ENCODE data around the gene UBN1. TPM values are rescaled to one million over a fixed set of nuclear protein-coding genes. Genes with fewer than 3 reads are reported as not detected.

UBN1 gene
- total and polyA plus RNA-seq, 4 donors = 7.8 to 33.2 (median 15.5) TPM

DNA sequence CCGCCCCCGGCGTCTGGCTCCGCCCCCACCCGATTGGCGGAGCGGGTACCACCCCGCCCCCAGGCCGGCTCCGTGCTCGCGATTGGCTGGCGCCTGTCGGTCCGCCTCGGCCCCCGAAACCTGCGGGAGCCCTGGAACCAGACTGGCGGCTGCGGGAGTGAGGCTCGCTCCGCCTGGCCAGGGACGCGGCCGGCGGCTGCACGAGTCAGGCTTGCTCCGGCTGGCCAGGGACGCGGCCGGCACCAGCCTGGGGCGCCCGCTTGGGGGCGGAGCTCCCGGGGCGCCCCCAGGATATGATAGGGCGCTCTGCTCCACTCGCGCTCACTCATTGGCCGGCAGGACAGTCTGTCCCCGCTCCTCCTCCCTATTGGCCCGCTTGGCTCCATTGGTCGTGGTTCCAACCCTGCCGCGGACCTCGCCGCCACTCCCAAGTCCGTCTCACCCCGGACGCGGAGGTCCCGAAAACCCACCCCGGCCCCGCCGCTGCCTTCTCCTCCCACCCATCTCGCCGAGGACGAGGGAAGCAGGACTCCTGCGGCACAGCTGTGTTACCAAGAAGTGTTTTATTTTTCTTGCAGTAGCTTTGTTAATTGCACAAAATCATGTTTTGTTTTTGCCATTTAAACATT is 44.5 kb upstream of the UBN1 start:
- intact Hi-C loops (cut with DNase I) = loop anchor here in 1 of 2 donors (1.0 to 2.0 kb wide), 2 partner anchors 34 to 68 kb away; partner anchors contain the start of genes ANKS3 and DNAAF8
- H3K27ac ChIP-seq (ENCODE audit: low read depth in 1 of 2, low read length in 2 of 2) = peak overlapping the region in 1 of 2 donors; percentile 18
- peak overlapping the region; percentile 63 to 71 for H3K4me3 ChIP-seq (ENCODE audit: low read length in 2 of 2)
- no peaks in the 10 kb centered on the region for H3K4me1 ChIP-seq (ENCODE audit: control insufficient read depth in 1 of 2, insufficient read depth in 2 of 2, low read length in 2 of 2)
- H3K27me3 ChIP-seq (ENCODE audit: control insufficient read depth in 1 of 2, insufficient read depth in 2 of 2, low read length in 1 of 2) = no peaks in the 10 kb centered on the region
- ATAC-seq (ENCODE audit: low FRiP score) (peak; percentile 96), DNase-seq (peak; percentile 95 to 97)
- peaks cover 0 to 2% of the 10 kb centered on the region in 2 donors for H3K36me3 ChIP-seq (ENCODE audit: control insufficient read depth in 1 of 2, insufficient read depth in 2 of 2, low read length in 1 of 2)
- H3K9me3 ChIP-seq (ENCODE audit: control insufficient read depth, low read length) = no peaks in the 10 kb centered on the region
- 0 to 1% methylated on average over 52 to 59 of the region's 59 CpGs for WGBS, 2 donors

DNA sequence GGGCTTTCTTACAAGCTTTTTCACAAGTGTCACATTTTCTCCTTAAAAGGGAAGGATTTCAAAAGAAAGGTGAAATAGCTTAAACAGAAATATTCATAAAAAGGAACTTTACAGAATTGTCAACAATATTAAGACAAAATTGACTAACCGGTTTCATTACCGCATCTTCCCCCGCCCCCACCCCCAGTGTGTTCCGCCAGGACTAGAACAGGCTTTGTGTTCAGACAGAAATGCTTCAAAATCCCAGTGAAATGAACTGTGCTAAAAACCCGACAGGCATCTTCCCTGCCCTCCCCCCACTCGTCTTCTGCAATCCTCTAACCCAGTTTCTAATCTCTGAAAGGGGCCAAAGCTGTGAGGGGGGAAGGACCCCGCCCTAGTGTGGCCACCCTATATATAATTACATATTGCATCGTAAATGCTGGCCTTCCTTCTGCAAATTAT is 43.9 kb upstream of the UBN1 start:
- DNase-seq = no peak
- H3K4me3 ChIP-seq (ENCODE audit: low read length in 2 of 2) = no peak overlapping the region
- intact Hi-C loops (cut with DNase I) = loop anchor here in 1 of 2 donors (2.0 kb wide), 1 partner anchor 35 kb away; no protein-coding TSS in a partner anchor

DNA sequence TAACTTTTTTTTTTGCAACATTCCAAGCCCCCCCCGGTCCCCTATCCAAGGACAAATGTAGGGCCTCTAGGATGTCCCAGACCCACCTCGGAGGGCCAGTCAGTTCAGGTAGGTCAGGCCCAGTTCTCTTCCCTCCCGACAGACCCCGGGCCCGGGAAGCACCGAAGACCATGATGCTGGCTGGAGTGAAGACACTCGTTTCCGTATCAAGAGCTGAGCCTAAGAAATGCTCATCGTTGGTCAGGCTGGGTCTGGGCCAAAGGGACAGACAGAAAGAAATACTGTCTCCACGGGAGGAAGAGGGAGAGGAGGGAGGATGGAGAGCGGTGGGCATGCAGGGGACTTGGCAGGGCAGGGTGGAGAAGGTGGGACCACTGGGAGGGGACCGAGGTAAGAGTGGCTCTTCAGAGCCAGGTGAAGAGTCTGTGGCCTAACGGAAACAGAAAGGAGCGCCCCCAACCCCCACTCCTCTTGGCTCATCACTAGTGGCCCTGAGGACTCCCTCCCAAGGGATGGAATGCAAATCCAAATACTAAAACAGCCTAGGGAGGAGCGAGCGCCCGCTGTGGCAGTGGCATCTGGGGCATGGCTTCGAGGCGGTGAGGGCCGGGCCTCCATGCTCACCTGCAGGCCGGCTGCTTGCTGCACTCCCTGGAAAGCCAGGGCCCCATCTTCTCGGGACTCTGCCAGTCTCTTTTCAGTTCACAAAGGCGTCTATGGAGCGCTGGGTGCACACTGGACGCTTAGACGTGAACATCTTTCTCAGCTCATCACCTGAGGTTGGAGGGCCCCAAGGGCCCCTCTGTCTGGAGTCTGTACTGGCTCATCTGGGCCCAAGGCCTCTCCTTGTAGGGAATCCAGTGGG is 43.2 kb upstream of the UBN1 start:
- Histone ChIP-seq H3K4me1 (ENCODE audit: control insufficient read depth in 1 of 2, insufficient read depth in 2 of 2, low read length in 2 of 2) (no peaks in the 10 kb centered on the region), H3K27me3 (ENCODE audit: control insufficient read depth in 1 of 2, insufficient read depth in 2 of 2, low read length in 1 of 2) (no peaks in the 10 kb centered on the region), H3K9me3 (ENCODE audit: control insufficient read depth, low read length) (no peaks in the 10 kb centered on the region), H3K4me3 (ENCODE audit: low read length in 2 of 2) (no peak overlapping the region), H3K27ac (ENCODE audit: low read depth in 1 of 2, low read length in 2 of 2) (no peak overlapping the region), H3K36me3 (ENCODE audit: control insufficient read depth in 1 of 2, insufficient read depth in 2 of 2, low read length in 1 of 2) (peaks cover 0 to 2% of the 10 kb centered on the region in 2 donors)
- DNase-seq (no peak), ATAC-seq (ENCODE audit: low FRiP score) (no peak)
- intact Hi-C loops (cut with DNase I) = loop anchor here in 1 of 2 donors (2.0 kb wide), 1 partner anchor 35 kb away; no protein-coding TSS in a partner anchor
- WGBS, 2 donors = 83 to 84% methylated on average over 26 of the region's 26 CpGs

More for the DNA sequence above, 43.9 kb upstream of the UBN1 start:
- no peaks in the 10 kb centered on the region for H3K27me3 ChIP-seq (ENCODE audit: control insufficient read depth in 1 of 2, insufficient read depth in 2 of 2, low read length in 1 of 2)
- 42 to 48% methylated on average over 8 of the region's 8 CpGs for whole genome bisulfite sequencing, 2 donors
- no peaks in the 10 kb centered on the region for H3K4me1 ChIP-seq (ENCODE audit: control insufficient read depth in 1 of 2, insufficient read depth in 2 of 2, low read length in 2 of 2)
- peaks cover 0 to 2% of the 10 kb centered on the region in 2 donors for H3K36me3 ChIP-seq (ENCODE audit: control insufficient read depth in 1 of 2, insufficient read depth in 2 of 2, low read length in 1 of 2)
- no peak overlapping the region for H3K27ac ChIP-seq (ENCODE audit: low read depth in 1 of 2, low read length in 2 of 2)
- ATAC-seq (ENCODE audit: low FRiP score) = no peak
- no peaks in the 10 kb centered on the region for H3K9me3 ChIP-seq (ENCODE audit: control insufficient read depth, low read length)

DNA sequence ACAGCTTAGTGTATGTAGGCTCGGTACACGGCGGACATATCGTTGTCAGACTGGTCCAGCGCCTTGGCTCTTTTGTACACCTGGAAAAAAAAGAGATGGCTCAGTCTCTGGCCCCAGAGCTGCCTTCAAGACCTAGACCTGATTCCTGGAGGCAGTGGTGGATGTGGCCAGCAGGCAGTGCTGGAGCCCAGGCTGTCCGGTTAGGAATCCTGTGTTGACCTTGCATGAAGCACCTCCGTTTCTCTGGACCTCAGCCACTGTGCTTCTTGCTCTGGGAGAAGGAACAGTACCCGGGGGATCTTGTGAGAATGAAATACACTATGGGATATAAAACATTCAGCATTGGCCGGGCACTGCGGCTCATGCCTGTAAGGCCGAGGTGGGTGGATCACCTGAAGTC is 42.0 kb upstream of the UBN1 start:
- Histone ChIP-seq H3K27ac (ENCODE audit: low read depth in 1 of 2, low read length in 2 of 2) (no peak overlapping the region), H3K9me3 (ENCODE audit: control insufficient read depth, low read length) (no peaks in the 10 kb centered on the region), H3K36me3 (ENCODE audit: control insufficient read depth in 1 of 2, insufficient read depth in 2 of 2, low read length in 1 of 2) (peaks cover 0 to 2% of the 10 kb centered on the region in 2 donors), H3K4me3 (ENCODE audit: low read length in 2 of 2) (no peak overlapping the region), H3K4me1 (ENCODE audit: control insufficient read depth in 1 of 2, insufficient read depth in 2 of 2, low read length in 2 of 2) (no peaks in the 10 kb centered on the region), H3K27me3 (ENCODE audit: control insufficient read depth in 1 of 2, insufficient read depth in 2 of 2, low read length in 1 of 2) (no peaks in the 10 kb centered on the region)
- WGBS, 2 donors = 76 to 78% methylated on average over 11 of the region's 11 CpGs
- DNase-seq (no peak), ATAC-seq (ENCODE audit: low FRiP score) (no peak)
- intact Hi-C loops (cut with DNase I) = no loop called here

DNA sequence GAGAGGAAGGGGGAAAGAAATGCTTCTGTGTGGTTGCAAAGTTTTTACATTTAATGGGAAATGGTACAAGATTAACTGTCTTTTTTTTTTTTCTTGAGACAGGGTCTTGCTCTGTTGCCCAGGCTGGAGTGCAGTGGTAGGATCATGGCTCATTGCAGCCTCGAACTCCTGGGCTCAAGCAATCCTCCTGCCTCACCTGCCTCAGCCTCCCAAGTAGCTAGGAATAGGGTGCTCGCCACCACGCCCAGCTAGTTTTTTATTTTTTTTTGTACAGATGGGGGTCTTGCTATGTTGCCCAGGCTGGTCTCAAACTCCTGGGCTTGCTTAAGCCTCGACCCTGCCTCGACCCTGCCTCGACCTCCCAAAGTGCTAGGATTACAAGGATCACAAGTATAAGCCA is 41.0 kb upstream of the UBN1 start:
- H3K27ac ChIP-seq (ENCODE audit: low read depth in 1 of 2, low read length in 2 of 2) = no peak overlapping the region
- no peaks in the 10 kb centered on the region for H3K9me3 ChIP-seq (ENCODE audit: control insufficient read depth, low read length)
- DNase-seq (no peak), ATAC-seq (ENCODE audit: low FRiP score) (no peak)
- intact Hi-C loops (cut with DNase I) = no loop called here
- H3K4me1 ChIP-seq (ENCODE audit: control insufficient read depth in 1 of 2, insufficient read depth in 2 of 2, low read length in 2 of 2) = no peaks in the 10 kb centered on the region
- H3K27me3 ChIP-seq (ENCODE audit: control insufficient read depth in 1 of 2, insufficient read depth in 2 of 2, low read length in 1 of 2) = no peaks in the 10 kb centered on the region
- H3K4me3 ChIP-seq (ENCODE audit: low read length in 2 of 2) = no peak overlapping the region
- peaks cover 0 to 2% of the 10 kb centered on the region in 2 donors for H3K36me3 ChIP-seq (ENCODE audit: control insufficient read depth in 1 of 2, insufficient read depth in 2 of 2, low read length in 1 of 2)
- 95 to 96% methylated on average over 5 to 6 of the region's 6 CpGs for WGBS, 2 donors

DNA sequence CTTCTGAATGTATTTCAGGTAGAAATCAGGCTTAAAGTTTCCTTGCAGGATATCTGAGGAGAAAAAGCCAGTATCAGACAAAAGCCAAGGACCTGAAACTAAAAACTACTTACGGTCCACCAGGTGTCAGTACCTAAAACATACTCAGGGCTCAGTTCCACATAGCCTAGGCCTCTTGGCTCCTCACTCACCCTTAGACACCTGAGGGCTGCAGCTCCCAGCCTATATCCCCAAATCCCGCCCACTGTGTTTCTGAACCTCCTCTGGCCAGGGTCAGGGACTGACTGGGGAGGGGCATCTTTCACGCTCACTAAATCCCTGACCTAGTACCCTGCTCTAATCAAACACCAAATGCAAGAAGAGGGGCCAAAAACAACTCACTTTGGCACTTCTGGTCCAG is 36.0 kb upstream of the UBN1 start:
- intact Hi-C loops (cut with DNase I) = no loop called here
- H3K36me3 ChIP-seq (ENCODE audit: control insufficient read depth in 1 of 2, insufficient read depth in 2 of 2, low read length in 1 of 2) = no peaks in the 10 kb centered on the region

DNA sequence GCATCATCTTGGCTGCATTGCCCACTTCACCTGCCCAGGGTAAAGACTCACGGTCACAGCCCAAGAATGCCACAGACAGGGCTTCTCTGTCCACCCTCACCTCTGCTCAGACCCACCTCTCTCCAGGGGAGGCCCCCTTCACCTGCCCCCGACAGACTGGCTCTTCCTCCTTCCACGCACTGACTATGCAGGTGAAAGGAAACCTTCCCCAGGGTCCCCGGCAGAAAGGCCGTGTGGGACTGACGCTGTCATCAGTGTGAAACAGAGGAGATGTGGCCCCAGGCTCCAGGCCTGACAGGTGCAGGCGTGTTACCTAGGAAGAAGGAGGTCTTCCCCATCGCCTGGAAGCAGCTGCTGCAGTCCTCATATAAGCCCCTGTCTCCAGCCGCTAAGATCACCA is 35.5 kb upstream of the UBN1 start:
- H3K27ac ChIP-seq (ENCODE audit: low read depth in 1 of 2, low read length in 2 of 2) = no peak overlapping the region
- H3K4me3 ChIP-seq (ENCODE audit: low read length in 2 of 2) = no peak overlapping the region
- DNase-seq (no peak), ATAC-seq (ENCODE audit: low FRiP score) (no peak)
- intact Hi-C loops (cut with DNase I) = no loop called here
- H3K4me1 ChIP-seq (ENCODE audit: control insufficient read depth in 1 of 2, insufficient read depth in 2 of 2, low read length in 2 of 2) = no peaks in the 10 kb centered on the region
- no peaks in the 10 kb centered on the region for H3K9me3 ChIP-seq (ENCODE audit: control insufficient read depth, low read length)
- 86 to 88% methylated on average over 9 of the region's 9 CpGs for WGBS, 2 donors
- H3K36me3 ChIP-seq (ENCODE audit: control insufficient read depth in 1 of 2, insufficient read depth in 2 of 2, low read length in 1 of 2) = no peaks in the 10 kb centered on the region
- no peaks in the 10 kb centered on the region for H3K27me3 ChIP-seq (ENCODE audit: control insufficient read depth in 1 of 2, insufficient read depth in 2 of 2, low read length in 1 of 2)

More for the DNA sequence above, 36.0 kb upstream of the UBN1 start:
- 95 to 98% methylated on average over 3 of the region's 3 CpGs for WGBS, 2 donors
- ATAC-seq (ENCODE audit: low FRiP score) (no peak), DNase-seq (no peak)
- Histone ChIP-seq H3K4me3 (ENCODE audit: low read length in 2 of 2) (no peak overlapping the region), H3K27ac (ENCODE audit: low read depth in 1 of 2, low read length in 2 of 2) (no peak overlapping the region), H3K4me1 (ENCODE audit: control insufficient read depth in 1 of 2, insufficient read depth in 2 of 2, low read length in 2 of 2) (no peaks in the 10 kb centered on the region), H3K9me3 (ENCODE audit: control insufficient read depth, low read length) (no peaks in the 10 kb centered on the region), H3K27me3 (ENCODE audit: control insufficient read depth in 1 of 2, insufficient read depth in 2 of 2, low read length in 1 of 2) (no peaks in the 10 kb centered on the region)

DNA sequence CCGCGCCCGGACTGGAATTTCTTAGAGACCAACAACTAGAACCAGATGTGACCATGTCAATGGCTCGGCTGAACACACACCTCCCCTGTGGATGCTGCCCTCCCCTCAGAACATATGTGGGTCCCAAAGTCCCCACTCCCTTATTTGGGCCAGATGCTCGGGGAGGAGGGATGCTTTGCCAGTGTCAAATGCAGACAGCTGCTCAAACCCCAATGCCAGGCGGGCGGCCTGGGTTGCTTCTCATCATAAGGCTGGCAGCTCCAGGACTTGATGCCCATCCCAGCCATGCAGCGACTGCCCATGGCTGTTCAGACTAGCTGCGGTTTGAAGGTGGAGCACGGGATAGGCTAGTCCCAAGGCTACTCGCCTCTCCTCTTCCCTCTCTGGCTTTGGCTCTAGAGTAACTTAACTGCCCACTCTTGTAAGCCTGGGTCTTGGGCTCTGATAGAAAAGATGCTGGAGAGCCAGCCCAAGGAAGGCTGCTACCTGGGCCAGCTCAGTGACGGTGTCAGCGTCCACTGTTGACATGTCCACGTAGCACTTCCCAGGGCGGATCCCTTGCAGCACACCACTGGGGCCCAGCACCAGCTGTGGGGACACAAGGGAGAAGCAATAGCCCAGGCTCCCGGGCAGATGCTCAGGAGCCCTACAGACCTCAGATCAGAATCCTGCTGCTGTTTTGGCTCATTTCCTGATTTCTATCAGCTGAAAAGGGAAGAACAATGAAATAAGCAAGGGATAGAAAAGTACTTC is 33.9 kb upstream of the UBN1 start:
- no peak for ATAC-seq (ENCODE audit: low FRiP score)
- Histone ChIP-seq H3K9me3 (ENCODE audit: control insufficient read depth, low read length) (no peaks in the 10 kb centered on the region), H3K4me3 (ENCODE audit: low read length in 2 of 2) (no peak overlapping the region), H3K27ac (ENCODE audit: low read depth in 1 of 2, low read length in 2 of 2) (no peak overlapping the region), H3K4me1 (ENCODE audit: control insufficient read depth in 1 of 2, insufficient read depth in 2 of 2, low read length in 2 of 2) (no peaks in the 10 kb centered on the region), H3K27me3 (ENCODE audit: control insufficient read depth in 1 of 2, insufficient read depth in 2 of 2, low read length in 1 of 2) (no peaks in the 10 kb centered on the region), H3K36me3 (ENCODE audit: control insufficient read depth in 1 of 2, insufficient read depth in 2 of 2, low read length in 1 of 2) (peaks cover 0 to 4% of the 10 kb centered on the region in 2 donors)
- DNase-seq = no peak
- intact Hi-C loops (cut with DNase I) = no loop called here
- WGBS, 2 donors = 95 to 98% methylated on average over 16 of the region's 16 CpGs

All from aorta (tissue), 5 donors.